ENCODE measurements around the gene FMNL3. TPM values are rescaled to one million over a fixed set of nuclear protein-coding genes. Genes with fewer than 3 reads are reported as not detected.
A peak's percentile ranks its signal among the peaks of the same experiment; 100 is the strongest.

The FMNL3 gene
- total RNA-seq, 1 donor from 2014 or later, result 17.3 TPM

DNA sequence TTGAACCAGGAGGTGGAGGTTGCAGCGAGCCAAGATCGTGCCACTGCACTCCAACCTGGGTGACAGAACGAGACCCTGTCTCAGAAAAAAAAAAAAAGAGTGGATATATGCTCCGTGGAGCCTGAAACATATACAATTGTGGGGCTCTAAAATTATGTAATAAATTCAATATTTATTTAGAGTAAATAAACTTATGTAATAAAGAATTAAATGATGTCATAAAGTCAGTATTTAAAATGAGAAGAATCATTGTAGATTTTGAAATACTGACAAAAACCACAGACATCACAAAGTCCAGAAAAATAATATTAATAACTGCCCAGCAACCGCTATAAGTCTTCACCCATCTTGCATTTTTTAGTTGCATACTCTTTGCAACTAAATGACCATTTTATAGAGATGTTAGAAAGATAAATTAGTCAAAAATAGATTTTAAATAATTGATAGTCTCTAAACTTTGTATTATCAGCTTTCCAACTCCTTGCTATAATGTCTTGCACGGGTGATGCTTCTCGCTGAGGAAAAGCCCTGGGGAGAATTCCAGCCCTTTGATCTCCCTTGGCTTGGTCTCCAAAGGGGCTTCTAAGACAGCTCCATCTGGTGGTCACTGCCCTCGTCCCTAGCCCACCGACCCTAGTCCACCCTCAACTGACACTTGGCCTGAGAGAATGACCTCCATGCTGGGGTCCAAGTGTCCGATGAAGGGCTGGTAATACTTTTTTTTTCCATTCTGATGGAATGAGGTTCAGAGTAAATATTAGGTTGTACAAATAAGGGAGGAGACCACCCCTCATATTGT lies 26.2 kb upstream of the FMNL3 start:
- no peaks in the 10 kb centered on the region for H3K4me1 Mint-ChIP-seq
- no peak overlapping the region for H3K4me2 ChIP-seq
- no peaks in the 10 kb centered on the region for H3K79me2 ChIP-seq (ENCODE audit: low read depth)
- H3K27ac Mint-ChIP-seq, result no peak overlapping the region
- H3K27ac ChIP-seq, result no peak overlapping the region
- peaks cover 6% of the 10 kb centered on the region for H3K27me3 ChIP-seq
- peaks cover 12% of the 10 kb centered on the region for H3K27me3 Mint-ChIP-seq (ENCODE audit: insufficient read depth, low read depth)
- H2AFZ ChIP-seq (replicated peaks), result no peak overlapping the region
- peak; percentile 30 for DNase-seq (ENCODE audit: low spot score)
- H3K9ac ChIP-seq, result no peak overlapping the region
- TF ChIP-seq EZH2 (IDR thresholded peaks at IDR 0.05), result no peak
- TF ChIP-seq EZH2phosphoT487 (IDR thresholded peaks at IDR 0.05), result no peak
- TF ChIP-seq, protein P1, sequence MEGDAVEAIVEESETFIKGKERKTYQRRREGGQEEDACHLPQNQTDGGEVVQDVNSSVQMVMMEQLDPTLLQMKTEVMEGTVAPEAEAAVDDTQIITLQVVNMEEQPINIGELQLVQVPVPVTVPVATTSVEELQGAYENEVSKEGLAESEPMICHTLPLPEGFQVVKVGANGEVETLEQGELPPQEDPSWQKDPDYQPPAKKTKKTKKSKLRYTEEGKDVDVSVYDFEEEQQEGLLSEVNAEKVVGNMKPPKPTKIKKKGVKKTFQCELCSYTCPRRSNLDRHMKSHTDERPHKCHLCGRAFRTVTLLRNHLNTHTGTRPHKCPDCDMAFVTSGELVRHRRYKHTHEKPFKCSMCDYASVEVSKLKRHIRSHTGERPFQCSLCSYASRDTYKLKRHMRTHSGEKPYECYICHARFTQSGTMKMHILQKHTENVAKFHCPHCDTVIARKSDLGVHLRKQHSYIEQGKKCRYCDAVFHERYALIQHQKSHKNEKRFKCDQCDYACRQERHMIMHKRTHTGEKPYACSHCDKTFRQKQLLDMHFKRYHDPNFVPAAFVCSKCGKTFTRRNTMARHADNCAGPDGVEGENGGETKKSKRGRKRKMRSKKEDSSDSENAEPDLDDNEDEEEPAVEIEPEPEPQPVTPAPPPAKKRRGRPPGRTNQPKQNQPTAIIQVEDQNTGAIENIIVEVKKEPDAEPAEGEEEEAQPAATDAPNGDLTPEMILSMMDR (IDR thresholded peaks at IDR 0.05), result peak; percentile 41
- no peaks in the 10 kb centered on the region for H3K36me3 ChIP-seq
- peaks cover 11% of the 10 kb centered on the region for H3K9me3 Mint-ChIP-seq
- no peak overlapping the region for H3K4me3 ChIP-seq
- no peaks in the 10 kb centered on the region for H4K20me1 ChIP-seq (ENCODE audit: low read depth)
- H3K9me3 ChIP-seq (ENCODE audit: low read depth), result no peaks in the 10 kb centered on the region
- no peaks in the 10 kb centered on the region for H3K4me1 ChIP-seq
- no peaks in the 10 kb centered on the region for H3K36me3 Mint-ChIP-seq
- no peak overlapping the region for H3K4me3 Mint-ChIP-seq
- H3F3A ChIP-seq (ENCODE audit: low read depth), result no peaks in the 10 kb centered on the region

DNA sequence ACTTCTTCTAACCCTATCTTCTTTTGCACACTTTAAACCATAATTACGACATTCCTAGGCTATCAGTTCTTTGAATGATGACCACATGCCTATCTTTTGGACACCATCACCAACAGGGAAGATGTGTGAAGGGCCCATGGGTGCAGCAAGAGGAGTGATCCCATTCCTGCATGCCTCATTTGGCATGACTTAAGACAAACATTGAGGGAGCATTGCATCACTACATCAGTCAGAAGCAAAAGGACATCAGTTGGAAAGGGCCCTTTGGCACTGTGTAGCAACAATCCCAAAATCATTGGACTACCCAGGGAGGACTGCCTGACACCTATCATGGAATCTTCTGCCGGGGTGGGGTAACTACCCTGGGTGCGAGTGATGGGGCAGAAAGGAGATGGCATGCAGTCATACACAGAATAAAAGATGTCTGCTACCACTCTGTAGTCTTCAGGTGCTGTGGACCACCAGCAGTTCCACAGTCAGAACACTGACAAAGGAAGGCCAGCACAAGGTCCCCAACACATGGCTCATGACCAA lies 23.4 kb upstream of the FMNL3 start:
- Histone ChIP-seq H3K4me3 (no peak overlapping the region), H3K27me3 (peaks cover 6% of the 10 kb centered on the region), H3K27ac (no peak overlapping the region), H2AFZ (replicated peaks) (no peak overlapping the region), H3K79me2 (ENCODE audit: low read depth) (no peaks in the 10 kb centered on the region), H3K4me1 (no peaks in the 10 kb centered on the region), H3K36me3 (no peaks in the 10 kb centered on the region), H3K9ac (no peak overlapping the region), H3F3A (ENCODE audit: low read depth) (no peaks in the 10 kb centered on the region), H3K4me2 (no peak overlapping the region), H3K9me3 (ENCODE audit: low read depth) (no peaks in the 10 kb centered on the region), H4K20me1 (ENCODE audit: low read depth) (no peaks in the 10 kb centered on the region)
- peaks cover 16% of the 10 kb centered on the region for H3K27me3 Mint-ChIP-seq (ENCODE audit: insufficient read depth, low read depth)
- no peak overlapping the region for H3K27ac Mint-ChIP-seq
- H3K4me1 Mint-ChIP-seq, result no peaks in the 10 kb centered on the region
- H3K4me3 Mint-ChIP-seq, result no peak overlapping the region
- TF ChIP-seq EZH2phosphoT487 (IDR thresholded peaks at IDR 0.05) (no peak), EZH2 (IDR thresholded peaks at IDR 0.05) (no peak)
- TF ChIP-seq, protein P1 (IDR thresholded peaks at IDR 0.05), result no peak
- DNase-seq (ENCODE audit: low spot score), result no peak
- H3K36me3 Mint-ChIP-seq, result no peaks in the 10 kb centered on the region
- H3K9me3 Mint-ChIP-seq, result peaks cover 11% of the 10 kb centered on the region

DNA sequence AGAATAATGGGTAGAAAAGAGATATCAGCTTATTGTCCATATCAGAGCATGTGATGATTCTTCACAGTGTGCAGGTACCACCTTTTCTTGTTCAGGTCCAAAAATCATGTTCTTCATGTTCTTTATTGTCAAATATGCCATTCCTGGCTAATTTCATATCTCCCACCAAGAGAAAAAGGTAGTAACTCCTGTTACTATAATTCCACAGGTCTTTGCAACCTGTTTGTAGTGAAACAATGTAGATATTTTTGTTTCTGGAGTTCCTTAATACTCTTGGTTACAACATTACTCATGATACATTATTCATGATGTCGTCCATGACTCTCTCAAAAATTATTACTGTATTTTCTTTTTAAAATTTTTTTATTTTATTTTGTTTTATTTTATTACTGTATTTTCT lies 22.8 kb upstream of the FMNL3 start:
- H4K20me1 ChIP-seq (ENCODE audit: low read depth), result no peaks in the 10 kb centered on the region
- H3K36me3 ChIP-seq, result no peaks in the 10 kb centered on the region
- TF ChIP-seq EZH2 (IDR thresholded peaks at IDR 0.05) (no peak), EZH2phosphoT487 (IDR thresholded peaks at IDR 0.05) (no peak)
- TF ChIP-seq, protein P1 (IDR thresholded peaks at IDR 0.05), result no peak
- H3K4me3 ChIP-seq, result no peak overlapping the region
- no peak overlapping the region for H3K4me2 ChIP-seq
- H2AFZ ChIP-seq (replicated peaks), result no peak overlapping the region
- Mint-ChIP-seq H3K27ac (no peak overlapping the region), H3K36me3 (no peaks in the 10 kb centered on the region), H3K4me3 (no peak overlapping the region), H3K4me1 (no peaks in the 10 kb centered on the region), H3K27me3 (ENCODE audit: insufficient read depth, low read depth) (peaks cover 19% of the 10 kb centered on the region), H3K9me3 (peaks cover 7% of the 10 kb centered on the region)
- peaks cover 6% of the 10 kb centered on the region for H3K27me3 ChIP-seq
- H3F3A ChIP-seq (ENCODE audit: low read depth), result no peaks in the 10 kb centered on the region
- no peaks in the 10 kb centered on the region for H3K4me1 ChIP-seq
- no peaks in the 10 kb centered on the region for H3K79me2 ChIP-seq (ENCODE audit: low read depth)
- H3K27ac ChIP-seq, result no peak overlapping the region
- H3K9me3 ChIP-seq (ENCODE audit: low read depth), result no peaks in the 10 kb centered on the region
- no peak overlapping the region for H3K9ac ChIP-seq
- DNase-seq (ENCODE audit: low spot score), result no peak

Data from neural progenitor cell (in vitro differentiated cells).